Caco-2 (cell line): ENCODE data around the gene HPS1. TPM values are rescaled to one million over a fixed set of nuclear protein-coding genes. Genes with fewer than 3 reads are reported as not detected.

Source experiments
- BruUV-seq: library from RNA; stranded (reverse); fragments of 400-500 nt; replicated peaks from 2 replicates; lab custom pipeline; 2021; lab: Mats Ljungman, UMichigan
- CTCF ChIA-PET: fragments of 300-600 bp; sonication (Branson Sonifier 250); formaldehyde crosslinking; loops from one replicate; lab custom pipeline; 2022; ENCODE audit warnings: antibody characterized with exemption; lab: Charles Lee
- POLR2A ChIA-PET: fragments of 300-600 bp; sonication (Branson Sonifier 250); formaldehyde crosslinking; loops from one replicate; lab custom pipeline; 2022; ENCODE audit warnings: antibody characterized with exemption; lab: Charles Lee
- DNase-seq, 2 experiments: peaks; one replicate each; pipeline versions ENCODE4 v3.0.0 to v3.0.0-alpha.2; 2020 to 2022
- H3K27me3 ChIP-seq: replicated peaks from 2 replicates; pipeline ENCODE4 v1.6.0; 2011; ENCODE audit warnings: low read length; ENCODE audit not compliant: control insufficient read depth, insufficient read depth
- H3K36me3 ChIP-seq: 2 replicates; pipeline ENCODE4 v1.5.1; 2011; ENCODE audit warnings: low read length; ENCODE audit not compliant: control insufficient read depth, insufficient read depth
- H3K4me1 ChIP-seq: fragments of 250-450 bp; sonication (Bioruptor Pico); 2 replicates; pipeline ENCODE4 v1.5.1; 2020; ENCODE audit warnings: mild to moderate bottlenecking
- H3K4me3 ChIP-seq: 2 replicates; pipeline ENCODE4 v1.5.1; 2011; ENCODE audit warnings: low read depth, mild to moderate bottlenecking, control low read depth, low read length
- H3K9me3 ChIP-seq: fragments of 250-450 bp; sonication (Bioruptor Pico); 2 replicates; pipeline ENCODE4 v1.5.1; 2020; ENCODE audit warnings: mild to moderate bottlenecking, moderate library complexity
- H3K27ac Mint-ChIP-seq: one replicate; pipeline ENCODE4 v1.8.0; 2022; ENCODE audit warnings: mixed read lengths; ENCODE audit not compliant: unreplicated experiment
- H3K27me3 Mint-ChIP-seq: one replicate; pipeline ENCODE4 v1.8.0; 2022; ENCODE audit warnings: mixed read lengths; ENCODE audit not compliant: insufficient read depth, unreplicated experiment
- H3K36me3 Mint-ChIP-seq: one replicate; pipeline ENCODE4 v1.8.0; 2022; ENCODE audit warnings: mild to moderate bottlenecking, mixed read lengths; ENCODE audit not compliant: insufficient read depth, unreplicated experiment
- H3K4me1 Mint-ChIP-seq: one replicate; pipeline ENCODE4 v1.8.0; 2022; ENCODE audit warnings: low read depth, mixed read lengths; ENCODE audit not compliant: unreplicated experiment
- H3K4me3 Mint-ChIP-seq: one replicate; pipeline ENCODE4 v1.8.0; 2022; ENCODE audit warnings: mild to moderate bottlenecking, moderate library complexity, mixed read lengths; ENCODE audit not compliant: unreplicated experiment
- H3K9me3 Mint-ChIP-seq: one replicate; pipeline ENCODE4 v1.8.0; 2022; ENCODE audit warnings: mixed read lengths; ENCODE audit not compliant: unreplicated experiment
- CTCF ChIP-seq, 2 experiments: fragments of 200-600 bp in 1 of 2; IDR thresholded peaks; 1 replicate in 1 of 2; 2 replicates in 1 of 2; pipeline versions ENCODE4 v1.5.1 to v1.8.0; 2011 to 2022; ENCODE audit warnings: antibody characterized with exemption in 1 of 2, control low read depth in 1 of 2, inconsistent platforms in 1 of 2, low read depth in 1 of 2, low read length in 1 of 2, mild to moderate bottlenecking in 1 of 2, moderate library complexity in 1 of 2; ENCODE audit not compliant: insufficient read depth in 1 of 2, severe bottlenecking in 1 of 2, unreplicated experiment in 1 of 2
- intact Hi-C: fragments of 100-400 bp; cut with micrococcal nuclease; formaldehyde crosslinking; loops from one replicate; pipeline ENCODE4 v1.10.0; 2022; ENCODE audit not compliant: unreplicated experiment
- total RNA-seq: library from RNA; stranded (reverse); gene quantifications from 2 replicates; pipeline ENCODE4 v1.2.3, GENCODE V29; 2022

HPS1 gene
- total RNA-seq, 1 experiment from 2014 or later = 51.9 TPM

DNA sequence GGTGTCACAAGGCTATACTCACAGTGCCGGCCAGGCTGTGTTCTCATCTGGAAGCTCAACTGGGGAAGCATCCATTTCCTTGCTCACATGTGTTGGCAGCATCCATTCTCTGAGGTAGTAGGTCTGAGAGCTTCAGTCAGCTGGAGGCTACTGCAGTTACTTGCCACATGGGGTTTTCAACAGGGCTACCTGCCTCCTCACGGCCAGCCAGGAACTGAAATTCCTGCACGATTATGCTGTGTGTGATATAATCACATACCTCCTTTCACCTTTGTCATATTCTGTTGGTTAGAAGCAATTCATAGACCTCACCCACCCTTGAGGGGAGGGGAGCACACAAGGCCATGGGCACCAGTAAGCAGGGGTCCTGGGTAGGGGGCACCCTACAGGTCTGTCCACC is 69.2 kb downstream of the HPS1 start:
- BruUV-seq = no TSS peak
- no peak for DNase-seq
- intact Hi-C loops = no loop called here
- Mint-ChIP-seq H3K9me3 (no peaks in the 10 kb centered on the region), H3K27ac (no peak overlapping the region), H3K36me3 (no peaks in the 10 kb centered on the region), H3K27me3 (peaks cover 9% of the 10 kb centered on the region), H3K4me3 (no peak overlapping the region), H3K4me1 (no peaks in the 10 kb centered on the region)
- no peaks in the 10 kb centered on the region for H3K27me3 ChIP-seq
- H3K36me3 ChIP-seq = no peaks in the 10 kb centered on the region
- H3K9me3 ChIP-seq = no peaks in the 10 kb centered on the region
- ChIA-PET POLR2A (no interaction called here), CTCF (no interaction called here)
- no peak for TF ChIP-seq CTCF (IDR thresholded peaks at IDR 0.05; ENCODE audit: insufficient read depth in 1 of 2, low read depth in 1 of 2, low read length in 1 of 2, severe bottlenecking in 1 of 2, unreplicated experiment in 1 of 2)
- H3K4me3 ChIP-seq = no peak overlapping the region
- no peaks in the 10 kb centered on the region for H3K4me1 ChIP-seq

- intact Hi-C loops = no loop called here
- Mint-ChIP-seq H3K4me3 (no peak overlapping the region), H3K9me3 (no peaks in the 10 kb centered on the region), H3K27ac (no peak overlapping the region), H3K4me1 (no peaks in the 10 kb centered on the region), H3K27me3 (peaks cover 10% of the 10 kb centered on the region), H3K36me3 (no peaks in the 10 kb centered on the region)
- no TSS peak for BruUV-seq
- no peak for TF ChIP-seq CTCF (IDR thresholded peaks at IDR 0.05; ENCODE audit: insufficient read depth in 1 of 2, low read depth in 1 of 2, low read length in 1 of 2, severe bottlenecking in 1 of 2, unreplicated experiment in 1 of 2)
- Histone ChIP-seq H3K27me3 (no peaks in the 10 kb centered on the region), H3K4me3 (no peak overlapping the region), H3K4me1 (no peaks in the 10 kb centered on the region), H3K36me3 (no peaks in the 10 kb centered on the region), H3K9me3 (no peaks in the 10 kb centered on the region)
- DNase-seq = no peak
- ChIA-PET POLR2A (no interaction called here), CTCF (no interaction called here)
Measured at GRCh38 chr10:98377001-98377400, 69.7 kb downstream of the HPS1 start.

DNA sequence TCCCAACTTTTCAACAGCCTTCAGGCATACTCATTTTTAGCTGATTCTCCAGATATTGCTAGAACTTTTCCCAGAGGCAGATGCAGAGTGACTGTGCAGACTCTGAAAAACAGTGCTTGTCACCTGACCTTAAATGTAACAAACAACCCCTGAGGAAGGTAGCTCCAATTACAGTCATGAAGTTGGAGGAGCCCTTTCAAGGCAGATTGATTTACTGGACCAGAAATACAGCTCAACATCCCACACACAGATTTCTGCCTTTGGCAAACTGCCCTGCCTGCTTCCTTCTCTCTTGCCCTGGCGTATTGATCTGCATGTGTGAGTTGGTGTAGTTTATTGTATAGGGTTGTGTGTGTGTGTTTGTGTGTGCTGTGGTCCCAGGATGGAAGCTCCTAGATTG is 70.2 kb downstream of the HPS1 start:
- POLR2A ChIA-PET = no interaction called here
- Histone ChIP-seq H3K9me3 (no peaks in the 10 kb centered on the region), H3K4me1 (no peaks in the 10 kb centered on the region), H3K36me3 (no peaks in the 10 kb centered on the region), H3K4me3 (no peak overlapping the region), H3K27me3 (no peaks in the 10 kb centered on the region)
- no peak for TF ChIP-seq CTCF (IDR thresholded peaks at IDR 0.05; ENCODE audit: insufficient read depth in 1 of 2, low read depth in 1 of 2, low read length in 1 of 2, severe bottlenecking in 1 of 2, unreplicated experiment in 1 of 2)
- Mint-ChIP-seq H3K9me3 (no peaks in the 10 kb centered on the region), H3K36me3 (no peaks in the 10 kb centered on the region), H3K27ac (no peak overlapping the region), H3K4me3 (no peak overlapping the region), H3K27me3 (peaks cover 15% of the 10 kb centered on the region), H3K4me1 (no peaks in the 10 kb centered on the region)
- intact Hi-C loops = no loop called here
- CTCF ChIA-PET = no interaction called here
- DNase-seq = no peak
- no TSS peak for BruUV-seq
